GM12878 (cell line): ENCODE results near the gene SH3D19. TPM values are rescaled to one million over a fixed set of nuclear protein-coding genes. Genes with fewer than 3 reads are reported as not detected.

ENCODE experiments used
- ATAC-seq: fragments of 200-7000 bp; cut with Tn5 transposase; 3 replicates; pipeline ENCODE4 v1.9.1; 2020; ENCODE audit warnings: mild to moderate bottlenecking, moderate library complexity
- BruUV-seq: library from RNA; stranded (reverse); fragments of 400-500 nt; replicated peaks from 2 replicates; lab custom pipeline; 2021; lab: Mats Ljungman, UMichigan
- CTCF ChIA-PET: fragments of 300-600 bp; sonication (Branson Sonifier 250); formaldehyde crosslinking; extraction: SDS; loops from one replicate; lab custom pipeline; 2021; ENCODE audit warnings: inconsistent platforms; lab: Yijun Ruan, JAX
- POLR2A ChIA-PET: fragments of 350-600 bp; formaldehyde crosslinking; extraction: SDS; loops from one replicate; lab custom pipeline; 2021; ENCODE audit warnings: inconsistent platforms; lab: Charles Lee
- RAD21 ChIA-PET: fragments of 300-600 bp; sonication (Branson Sonifier 250); formaldehyde crosslinking; loops from one replicate; lab custom pipeline; 2023; ENCODE audit warnings: antibody characterized with exemption; ENCODE audit not compliant: unreplicated experiment; lab: Charles Lee
- SMC1A ChIA-PET: fragments of 300-600 bp; sonication (Branson Sonifier 250); formaldehyde crosslinking; loops from one replicate; lab custom pipeline; 2023; ENCODE audit not compliant: unreplicated experiment, uncharacterized antibody; lab: Charles Lee
- DNase-seq: peaks from one replicate; pipeline ENCODE4 v3.0.0-alpha.2; 2011; ENCODE audit warnings: low read depth, low spot score
- FAIRE-seq: peaks from 3 replicates; lab custom pipeline; 2011; peaks lifted over from hg19 to GRCh38; lab: Jason Lieb, UNC
- H2AFZ ChIP-seq: 2 replicates; pipeline ENCODE4 v1.6.0; 2011; ENCODE audit warnings: low read depth, low read length, control low read depth; ENCODE audit not compliant: control insufficient read depth
- H3K27ac ChIP-seq: 2 replicates; pipeline ENCODE4 v1.5.1; 2011; ENCODE audit warnings: control low read depth; ENCODE audit not compliant: control insufficient read depth, insufficient read depth
- H3K27me3 ChIP-seq, 2 experiments: replicated peaks in 1 of 2; 2 replicates each; pipeline versions ENCODE4 v1.6.0 to v1.6.1; 2011; ENCODE audit warnings: low read length in 1 of 2; ENCODE audit not compliant: control insufficient read depth in 2 of 2, insufficient read depth in 2 of 2
- H3K36me3 ChIP-seq, 2 experiments: 2 replicates each; pipeline ENCODE4 v1.5.1; 2011; ENCODE audit warnings: low read length in 1 of 2; ENCODE audit not compliant: control insufficient read depth in 2 of 2, insufficient read depth in 2 of 2
- H3K4me1 ChIP-seq: 2 replicates; pipeline ENCODE4 v1.6.1; 2011; ENCODE audit warnings: mild to moderate bottlenecking, low read length, moderate library complexity, mixed read lengths; ENCODE audit not compliant: control insufficient read depth, insufficient read depth
- H3K4me2 ChIP-seq: 2 replicates; pipeline ENCODE4 v1.6.0; 2011; ENCODE audit warnings: control low read depth; ENCODE audit not compliant: control insufficient read depth, insufficient read depth
- H3K4me3 ChIP-seq: fragments of 200-600 bp; sonication (generic); 2 replicates; pipeline ENCODE4 v1.5.1; 2016
- H3K79me2 ChIP-seq: 2 replicates; pipeline ENCODE4 v1.6.0; 2011; ENCODE audit warnings: low read length; ENCODE audit not compliant: control insufficient read depth, insufficient read depth
- H3K9ac ChIP-seq: 2 replicates; pipeline ENCODE4 v1.8.0; 2011; ENCODE audit warnings: low read length, control low read depth, mixed read lengths; ENCODE audit not compliant: control insufficient read depth, insufficient read depth
- H3K9me3 ChIP-seq: replicated peaks from 3 replicates; pipeline ENCODE4 v1.5.1; 2011; ENCODE audit warnings: mild to moderate bottlenecking, low read length; ENCODE audit not compliant: control insufficient read depth, insufficient read depth
- H4K20me1 ChIP-seq: 2 replicates; pipeline ENCODE4 v1.6.0; 2011; ENCODE audit not compliant: control insufficient read depth, insufficient read depth
- BCL3 ChIP-seq: IDR thresholded peaks from 2 replicates; pipeline ENCODE4 v1.6.1; 2011; ENCODE audit warnings: borderline replicate concordance, low read depth, mild to moderate bottlenecking, moderate library complexity, low read length; ENCODE audit not compliant: insufficient read depth, poor library complexity, severe bottlenecking
- ETV6 ChIP-seq, 2 experiments: fragments of 450-650 bp in 1 of 2; IDR thresholded peaks in 1 of 2; conservative IDR thresholded peaks in 1 of 2; 2 replicates each; pipeline ENCODE4 v1.6.1; 2014; ENCODE audit warnings: antibody characterized with exemption in 1 of 2, borderline replicate concordance in 1 of 2, low read depth in 1 of 2, mild to moderate bottlenecking in 1 of 2, moderate library complexity in 1 of 2
- FOS ChIP-seq: IDR thresholded peaks from 3 replicates; pipeline ENCODE4 v1.6.1; 2011; ENCODE audit warnings: borderline replicate concordance; ENCODE audit not compliant: insufficient read length; ENCODE audit errors: extremely low read depth
- GABPA ChIP-seq: IDR thresholded peaks from 2 replicates; pipeline ENCODE4 v1.6.1; 2014; ENCODE audit warnings: antibody characterized with exemption, low read depth, mild to moderate bottlenecking, inconsistent platforms
- HDAC6 ChIP-seq: fragments of 200-600 bp; sonication (generic); IDR thresholded peaks from one replicate; pipeline ENCODE4 v1.8.0; 2017; ENCODE audit warnings: antibody characterized with exemption; ENCODE audit not compliant: unreplicated experiment
- HDGF ChIP-seq: fragments of 450-650 bp; IDR thresholded peaks from 2 replicates; pipeline ENCODE4 v1.6.1; 2016; ENCODE audit warnings: antibody characterized with exemption
- MEF2B ChIP-seq: fragments of 450-650 bp; IDR thresholded peaks from 2 replicates; pipeline ENCODE4 v1.6.1; 2018; ENCODE audit warnings: mild to moderate bottlenecking, moderate library complexity; ENCODE audit not compliant: partially characterized antibody, poor library complexity, severe bottlenecking
- MTA2 ChIP-seq: fragments of 450-650 bp; IDR thresholded peaks from 2 replicates; pipeline ENCODE4 v1.6.1; 2016; ENCODE audit warnings: low read depth, mild to moderate bottlenecking, moderate library complexity
- MTA3 ChIP-seq: IDR thresholded peaks from 2 replicates; pipeline ENCODE4 v1.6.1; 2012; ENCODE audit warnings: low read length, inconsistent platforms, borderline replicate concordance
- PAX8 ChIP-seq: fragments of 450-650 bp; IDR thresholded peaks from 2 replicates; pipeline ENCODE4 v1.6.1; 2017; ENCODE audit warnings: mild to moderate bottlenecking, moderate library complexity
- RAD51 ChIP-seq: fragments of 450-650 bp; IDR thresholded peaks from 2 replicates; pipeline ENCODE4 v1.6.1; 2016; ENCODE audit warnings: moderate library complexity, mild to moderate bottlenecking, inconsistent platforms
- SRF ChIP-seq, 2 experiments: IDR thresholded peaks; 2 replicates each; pipeline ENCODE4 v1.6.1; 2011; ENCODE audit warnings: low read depth in 2 of 2, low read length in 2 of 2, mild to moderate bottlenecking in 1 of 2, moderate library complexity in 1 of 2
- TCF12 ChIP-seq: IDR thresholded peaks from 2 replicates; pipeline ENCODE4 v1.6.1; 2011; ENCODE audit warnings: low read depth, mild to moderate bottlenecking, low read length
- WGBS: methylation state at CpG from one replicate; pipeline ENCODE4 v1.1.6; 2016; ENCODE audit warnings: low lambda C conversion rate; ENCODE audit not compliant: insufficient replicate concordance, insufficient coverage; ENCODE audit errors: missing lambda C conversion rate; 5-methylcytosine and 5-hydroxymethylcytosine counted together
- in situ Hi-C: fragments of 300-500 bp; cut with MboI; formaldehyde crosslinking; loops from 9 replicates; pipeline ENCODE4 v1.14.3; 2018; ENCODE audit warnings: mixed read lengths
- intact Hi-C: fragments of 100-400 bp; cut with micrococcal nuclease; formaldehyde crosslinking; loops from one replicate; pipeline ENCODE4 v1.14.2; 2022; ENCODE audit not compliant: unreplicated experiment
- polyA plus RNA-seq, 11 experiments: library from polyadenylated mRNA; depleted of rRNA in 4 of 11; unstranded in 6 of 11; stranded (reverse) in 5 of 11; fragments of >200 nt; fragmentation: Nextera tagmentation in 4 of 11; fragmentation: Illumina TruSeq in 1 of 11; extraction: Ambion mirVana in 4 of 11; extraction: Trizol in 1 of 11; gene quantifications; 1 replicate in 1 of 11; 2 replicates in 10 of 11; pipeline versions ENCODE4 v1.2.1 to v1.2.3, GENCODE V29; 2011 to 2016; ENCODE audit warnings: inconsistent platforms in 2 of 11, missing spikeins in 2 of 11, low read depth in 1 of 11
- total RNA-seq, 4 experiments: library from RNA; depleted of rRNA in 3 of 4; stranded (reverse); fragments of >200 nt in 3 of 4; fragmentation: Illumina TruSeq in 1 of 4; extraction: Trizol in 1 of 4; gene quantifications; 2 replicates each; pipeline versions ENCODE4 v1.2.1 to v1.2.3, GENCODE V29; 2013 to 2021
- TF ChIP-seq, protein P1 (sequence below): IDR thresholded peaks from 2 replicates; pipeline ENCODE4 v1.6.1; 2011; ENCODE audit warnings: low read depth, mild to moderate bottlenecking, low read length, moderate library complexity, borderline replicate concordance; ENCODE audit errors: extremely low read depth
- TF ChIP-seq, protein P2 (sequence below): fragments of 450-650 bp; IDR thresholded peaks from 2 replicates; pipeline ENCODE4 v1.6.1; 2017; ENCODE audit warnings: mild to moderate bottlenecking

SH3D19 gene
- total and polyA plus RNA-seq, 10 of the 15 experiments (the other 5 are each of a cell fraction or from before 2014, with no cell fraction given) = 0.03 to 6.9 (median 0.33) TPM; not detected in 3

- Histone ChIP-seq H3K4me1 (no peaks in the 10 kb centered on the region), H3K4me2 (no peak overlapping the region), H3K27ac (no peak overlapping the region), H3K9ac (no peak overlapping the region), H3K4me3 (no peak overlapping the region), H2AFZ (no peak overlapping the region), H3K36me3 (no peaks in the 10 kb centered on the region), H4K20me1 (no peaks in the 10 kb centered on the region), H3K79me2 (no peaks in the 10 kb centered on the region), H3K9me3 (no peaks in the 10 kb centered on the region), H3K27me3 (no peaks in the 10 kb centered on the region; a peak in 2 of 4 replicates)
- in situ Hi-C loops = no loop called here
- no peak for DNase-seq
- no peak for ATAC-seq
- SMC1A ChIA-PET = no interaction called here
- CTCF ChIA-PET = no interaction called here
- RAD21 ChIA-PET = no interaction called here
- no peak for TF ChIP-seq PAX8
- FAIRE-seq = no peak
- no TSS peak for BruUV-seq
- POLR2A ChIA-PET = no interaction called here
- intact Hi-C loops = no loop called here
- 0% methylated on average over 1 of the region's 1 CpG for WGBS
These were observed 65.7 kb downstream of the SH3D19 start for GRCh38 chr4:151259752-151260151.

- Histone ChIP-seq H3K4me3 (no peak overlapping the region), H4K20me1 (no peaks in the 10 kb centered on the region), H3K4me1 (no peaks in the 10 kb centered on the region), H3K27ac (no peak overlapping the region), H3K4me2 (no peak overlapping the region), H3K36me3 (no peaks in the 10 kb centered on the region), H3K9ac (no peak overlapping the region), H3K9me3 (no peaks in the 10 kb centered on the region), H2AFZ (no peak overlapping the region), H3K79me2 (no peaks in the 10 kb centered on the region), H3K27me3 (no peaks in the 10 kb centered on the region; a peak in 2 of 4 replicates)
- SMC1A ChIA-PET = no interaction called here
- RAD21 ChIA-PET = no interaction called here
- in situ Hi-C loops = no loop called here
- no peak for FAIRE-seq
- WGBS = 38% methylated on average over 4 of the region's 4 CpGs
- no peak for TF ChIP-seq BCL3
- no peak for TF ChIP-seq PAX8
- TF ChIP-seq GABPA = no peak
- TF ChIP-seq HDGF = no peak
- no peak for TF ChIP-seq SRF (IDR thresholded peaks at IDR 0.05; ENCODE audit: low read depth in 2 of 2, low read length in 2 of 2)
- TF ChIP-seq TCF12 = no peak
- no peak for TF ChIP-seq MTA3
- no peak for TF ChIP-seq ETV6 (conservative IDR thresholded peaks at IDR 0.05 in 1 of 2, IDR thresholded peaks at IDR 0.05 in 1 of 2; ENCODE audit: borderline replicate concordance in 1 of 2, low read depth in 1 of 2)
- TF ChIP-seq FOS = no peak
- no peak for TF ChIP-seq MEF2B
- TF ChIP-seq, protein P1, sequence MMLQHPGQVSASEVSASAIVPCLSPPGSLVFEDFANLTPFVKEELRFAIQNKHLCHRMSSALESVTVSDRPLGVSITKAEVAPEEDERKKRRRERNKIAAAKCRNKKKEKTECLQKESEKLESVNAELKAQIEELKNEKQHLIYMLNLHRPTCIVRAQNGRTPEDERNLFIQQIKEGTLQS = no peak
- TF ChIP-seq RAD51 = no peak
- TF ChIP-seq, protein P2, sequence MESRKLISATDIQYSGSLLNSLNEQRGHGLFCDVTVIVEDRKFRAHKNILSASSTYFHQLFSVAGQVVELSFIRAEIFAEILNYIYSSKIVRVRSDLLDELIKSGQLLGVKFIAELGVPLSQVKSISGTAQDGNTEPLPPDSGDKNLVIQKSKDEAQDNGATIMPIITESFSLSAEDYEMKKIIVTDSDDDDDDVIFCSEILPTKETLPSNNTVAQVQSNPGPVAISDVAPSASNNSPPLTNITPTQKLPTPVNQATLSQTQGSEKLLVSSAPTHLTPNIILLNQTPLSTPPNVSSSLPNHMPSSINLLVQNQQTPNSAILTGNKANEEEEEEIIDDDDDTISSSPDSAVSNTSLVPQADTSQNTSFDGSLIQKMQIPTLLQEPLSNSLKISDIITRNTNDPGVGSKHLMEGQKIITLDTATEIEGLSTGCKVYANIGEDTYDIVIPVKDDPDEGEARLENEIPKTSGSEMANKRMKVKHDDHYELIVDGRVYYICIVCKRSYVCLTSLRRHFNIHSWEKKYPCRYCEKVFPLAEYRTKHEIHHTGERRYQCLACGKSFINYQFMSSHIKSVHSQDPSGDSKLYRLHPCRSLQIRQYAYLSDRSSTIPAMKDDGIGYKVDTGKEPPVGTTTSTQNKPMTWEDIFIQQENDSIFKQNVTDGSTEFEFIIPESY = no peak
- no peak for TF ChIP-seq MTA2
- TF ChIP-seq HDAC6 = no peak
- no peak for ATAC-seq
- CTCF ChIA-PET = no interaction called here
- DNase-seq = no peak
- no TSS peak for BruUV-seq
- intact Hi-C loops = no loop called here
- POLR2A ChIA-PET = no interaction called here
These were observed 67.7 kb downstream of the SH3D19 start for GRCh38 chr4:151257704-151258103.
